HEK293 (cell line): Measurements from ENCODE around the gene RPL4.
"Not testable (repeated sequence)": the region's sequence is repeated elsewhere in the genome, so short reads cannot be mapped to it uniquely, and the experiment has no call there.

Experiments used
- CTCF ChIA-PET: fragments of 350-600 bp; formaldehyde crosslinking; extraction: SDS; loops from one replicate; lab custom pipeline; 2021; ENCODE audit warnings: antibody characterized with exemption; lab: Yijun Ruan, JAX
- POLR2A ChIA-PET: fragments of 300-600 bp; formaldehyde crosslinking; extraction: SDS; loops from one replicate; lab custom pipeline; 2020; ENCODE audit warnings: antibody characterized with exemption, inconsistent platforms; lab: Yijun Ruan, JAX
- H3K27ac ChIP-seq: fragments of 200-500 bp; sonication (Bioruptor generic); 2 replicates; pipeline ENCODE4 v1.5.1; 2014; ENCODE audit warnings: low read depth, low read length, control low read depth, inconsistent platforms; ENCODE audit errors: extremely low read depth
- H3K36me3 ChIP-seq, 2 experiments: fragments of 200-500 bp in 1 of 2; sonication (Bioruptor generic) in 1 of 2; 1 replicate in 1 of 2; 2 replicates in 1 of 2; pipeline ENCODE4 v1.5.1; 2014 to 2017; ENCODE audit warnings: inconsistent platforms in 2 of 2, low read length in 2 of 2; ENCODE audit not compliant: control insufficient read depth in 2 of 2, insufficient read depth in 1 of 2
- H3K4me1 ChIP-seq: fragments of 200-500 bp; sonication (Bioruptor generic); 2 replicates; pipeline ENCODE4 v1.5.1; 2014; ENCODE audit warnings: mild to moderate bottlenecking, low read length, inconsistent platforms; ENCODE audit not compliant: control insufficient read depth, insufficient read depth
- H3K4me3 ChIP-seq: 2 replicates; pipeline ENCODE4 v1.5.1; 2011; ENCODE audit warnings: low read depth, mild to moderate bottlenecking, control low read depth, low read length, moderate library complexity
- H3K9me3 ChIP-seq: fragments of 200-500 bp; sonication (Bioruptor generic); 2 replicates; pipeline ENCODE4 v1.5.1; 2014; ENCODE audit warnings: low read depth, low read length, inconsistent platforms; ENCODE audit not compliant: control insufficient read depth, insufficient read depth
- EGR2 ChIP-seq: fragments of 450-650 bp; formaldehyde crosslinking; IDR thresholded peaks from 2 replicates; pipeline ENCODE4 v1.5.1; 2016; ENCODE audit warnings: low read depth, missing biosample characterization, missing genetic modification characterization
- PRDM1 ChIP-seq: fragments of 450-650 bp; formaldehyde crosslinking; IDR thresholded peaks from 2 replicates; pipeline ENCODE4; 2016; ENCODE audit warnings: missing biosample characterization, missing genetic modification characterization
- ZBTB48 ChIP-seq: fragments of 450-650 bp; formaldehyde crosslinking; IDR thresholded peaks from 2 replicates; pipeline ENCODE4 v1.5.1; 2016; ENCODE audit warnings: missing biosample characterization, missing genetic modification characterization
- ZFHX2 ChIP-seq: fragments of 450-650 bp; formaldehyde crosslinking; conservative IDR thresholded peaks from 2 replicates; pipeline ENCODE4 v1.5.1; 2016; ENCODE audit warnings: missing biosample characterization, missing genetic modification characterization
- ZNF148 ChIP-seq: fragments of 450-650 bp; formaldehyde crosslinking; IDR thresholded peaks from 2 replicates; pipeline ENCODE4 v1.5.0; 2017; ENCODE audit warnings: missing biosample characterization, missing genetic modification characterization, borderline replicate concordance
- ZNF362 ChIP-seq: fragments of 450-650 bp; formaldehyde crosslinking; IDR thresholded peaks from 2 replicates; pipeline ENCODE4 v1.5.1; 2016; ENCODE audit warnings: missing biosample characterization, missing genetic modification characterization
- ZNF48 ChIP-seq: fragments of 450-650 bp; formaldehyde crosslinking; IDR thresholded peaks from 2 replicates; pipeline ENCODE4 v1.5.1; 2016; ENCODE audit warnings: missing biosample characterization, missing genetic modification characterization

The RPL4 gene

GRCh38 chr15:66474135-66474534, 30.5 kb downstream of the RPL4 start (continued):
- TF ChIP-seq ZNF148: no peak

GRCh38 chr15:66472176-66472999, 32.3 kb downstream of the RPL4 start:
- H3K9me3 ChIP-seq: no peaks in the 10 kb centered on the region
- no peaks in the 10 kb centered on the region for H3K4me1 ChIP-seq
- H3K36me3 ChIP-seq: no peaks in the 10 kb centered on the region; a peak in 1 of 3 replicates
- no peak overlapping the region for H3K4me3 ChIP-seq
- H3K27ac ChIP-seq: no peak overlapping the region
- POLR2A ChIA-PET: interaction anchor here (0.8 to 1.5 kb wide), 2 partner anchors 17 to 85 kb away, joined by 3 to 5 read pairs; no protein-coding TSS in a partner anchor
- TF ChIP-seq ZFHX2 (tag by site-specific recombination): peak; percentile 61
- TF ChIP-seq ZNF362 (tag by site-specific recombination): peak; percentile 20; the same call in 1 of the 2 replicates
- TF ChIP-seq EGR2 (tag by site-specific recombination): peak; percentile 59
- no peak for TF ChIP-seq ZNF48 (tag by site-specific recombination)
- 0 out of 2 replicates have a peak, but pooled peaks have one; percentile 30 for TF ChIP-seq ZBTB48
- TF ChIP-seq PRDM1 (tag by site-specific recombination): peak; percentile 97
- CTCF ChIA-PET: interaction anchor here (0.8 to 2.4 kb wide), 4 partner anchors 12 to 68 kb away, joined by 3 to 14 read pairs (median 4); partner anchors contain the start of gene SNAPC5

GRCh38 chr15:66470825-66471224, 33.8 kb downstream of the RPL4 start:
- H3K9me3 ChIP-seq, H3K4me3 ChIP-seq, H3K27ac ChIP-seq, CTCF ChIA-PET, H3K4me1 ChIP-seq, H3K36me3 ChIP-seq: not testable (repeated sequence)
- POLR2A ChIA-PET: interaction anchor here (0.7 to 1.5 kb wide), 3 partner anchors 11 to 83 kb away, joined by 3 to 5 read pairs (median 5); no protein-coding TSS in a partner anchor

GRCh38 chr15:66467162-66468040, 37.3 kb downstream of the RPL4 start:
- ChIA-PET CTCF (interaction anchor here (0.6 to 1.9 kb wide), 4 partner anchors 10 to 1083 kb away, joined by 3 to 14 read pairs (median 3); partner anchors contain the start of gene SNAPC5), POLR2A (interaction anchor here (0.5 kb wide), 1 partner anchor 132 kb away, joined by 3 read pairs; no protein-coding TSS in a partner anchor)
- not testable (repeated sequence) for H3K27ac ChIP-seq, H3K36me3 ChIP-seq, H3K9me3 ChIP-seq, H3K4me1 ChIP-seq, H3K4me3 ChIP-seq

GRCh38 chr15:66465294-66465693, 39.4 kb downstream of the RPL4 start:
- CTCF ChIA-PET, POLR2A ChIA-PET, H3K27ac ChIP-seq, H3K9me3 ChIP-seq, H3K4me1 ChIP-seq, H3K36me3 ChIP-seq, H3K4me3 ChIP-seq: not testable (repeated sequence)
